ENCODE measurements around the gene IL9.

DNA sequence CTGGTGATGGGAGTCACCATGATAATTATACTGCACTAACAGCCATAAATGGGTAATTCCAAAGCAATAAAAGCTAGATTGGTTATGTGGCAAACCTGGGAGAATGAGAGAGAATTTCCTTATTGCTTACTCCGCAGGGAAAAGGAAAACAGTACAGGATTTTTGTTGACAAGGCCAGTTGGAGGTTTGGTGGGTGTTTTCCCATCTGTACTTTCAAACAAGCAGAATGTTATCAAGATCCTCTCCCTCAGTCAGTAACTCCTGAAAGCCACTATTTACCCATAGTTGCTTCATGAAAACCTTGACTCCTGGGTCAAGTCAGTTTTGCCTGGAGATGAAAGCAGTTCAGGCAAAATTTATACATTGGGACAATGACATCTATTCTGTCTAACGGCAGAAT lies 26.4 kb downstream of the IL9 start:
- TF ChIP-seq, protein P1, sequence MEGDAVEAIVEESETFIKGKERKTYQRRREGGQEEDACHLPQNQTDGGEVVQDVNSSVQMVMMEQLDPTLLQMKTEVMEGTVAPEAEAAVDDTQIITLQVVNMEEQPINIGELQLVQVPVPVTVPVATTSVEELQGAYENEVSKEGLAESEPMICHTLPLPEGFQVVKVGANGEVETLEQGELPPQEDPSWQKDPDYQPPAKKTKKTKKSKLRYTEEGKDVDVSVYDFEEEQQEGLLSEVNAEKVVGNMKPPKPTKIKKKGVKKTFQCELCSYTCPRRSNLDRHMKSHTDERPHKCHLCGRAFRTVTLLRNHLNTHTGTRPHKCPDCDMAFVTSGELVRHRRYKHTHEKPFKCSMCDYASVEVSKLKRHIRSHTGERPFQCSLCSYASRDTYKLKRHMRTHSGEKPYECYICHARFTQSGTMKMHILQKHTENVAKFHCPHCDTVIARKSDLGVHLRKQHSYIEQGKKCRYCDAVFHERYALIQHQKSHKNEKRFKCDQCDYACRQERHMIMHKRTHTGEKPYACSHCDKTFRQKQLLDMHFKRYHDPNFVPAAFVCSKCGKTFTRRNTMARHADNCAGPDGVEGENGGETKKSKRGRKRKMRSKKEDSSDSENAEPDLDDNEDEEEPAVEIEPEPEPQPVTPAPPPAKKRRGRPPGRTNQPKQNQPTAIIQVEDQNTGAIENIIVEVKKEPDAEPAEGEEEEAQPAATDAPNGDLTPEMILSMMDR (IDR thresholded peaks at IDR 0.05; ENCODE audit: insufficient read depth, low read length, poor library complexity, severe bottlenecking) = no peak
- TF ChIP-seq EZH2phosphoT487 (conservative IDR thresholded peaks at IDR 0.05; ENCODE audit: low read length) = no peak
